ENCODE results near the gene TANGO6.
"Not testable (repeated sequence)": the region's sequence is repeated elsewhere in the genome, so short reads cannot be mapped to it uniquely, and the experiment has no call there.

TANGO6 gene

GRCh38 chr16:69123910-69124309 lies 280.6 kb downstream of the TANGO6 start:
- peak; percentile 50 for DNase-seq

- not testable (repeated sequence) for DNase-seq
Measured at GRCh38 chr16:69124406-69124805, 281.1 kb downstream of the TANGO6 start.

- not testable (repeated sequence) for DNase-seq
Measured at GRCh38 chr16:69124961-69125360, 281.6 kb downstream of the TANGO6 start.

GRCh38 chr16:69126221-69126620 lies 282.9 kb downstream of the TANGO6 start:
- no peak for DNase-seq

GRCh38 chr16:69126801-69127200 lies 283.5 kb downstream of the TANGO6 start:
- DNase-seq, result not testable (repeated sequence)

DNA sequence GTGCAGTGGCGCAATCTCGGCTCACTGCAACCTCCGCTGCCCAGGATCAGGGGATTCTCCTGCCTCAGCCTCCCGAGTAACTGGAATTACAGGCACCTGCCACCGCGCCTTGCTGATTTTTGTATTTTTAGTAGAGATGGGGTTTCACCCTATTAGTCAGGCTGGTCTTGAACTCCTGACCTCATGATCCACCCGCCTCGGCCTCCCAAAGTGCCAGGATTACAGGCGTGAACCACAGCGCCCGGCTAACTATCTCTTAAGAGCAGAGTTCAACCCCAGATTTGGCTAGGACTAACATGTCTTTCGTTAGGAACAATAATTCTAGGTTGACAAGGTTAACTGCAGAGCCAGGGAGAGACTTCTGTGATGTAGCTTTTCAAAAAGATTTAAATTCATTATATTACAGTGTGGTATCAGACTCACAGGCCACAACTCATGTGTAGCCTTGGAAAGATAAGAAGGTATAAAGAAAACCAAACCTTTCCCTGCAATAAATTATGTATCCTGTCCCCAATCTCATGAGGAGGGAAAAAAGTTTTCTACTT lies 284.7 kb downstream of the TANGO6 start:
- DNase-seq, result no peak

DNA sequence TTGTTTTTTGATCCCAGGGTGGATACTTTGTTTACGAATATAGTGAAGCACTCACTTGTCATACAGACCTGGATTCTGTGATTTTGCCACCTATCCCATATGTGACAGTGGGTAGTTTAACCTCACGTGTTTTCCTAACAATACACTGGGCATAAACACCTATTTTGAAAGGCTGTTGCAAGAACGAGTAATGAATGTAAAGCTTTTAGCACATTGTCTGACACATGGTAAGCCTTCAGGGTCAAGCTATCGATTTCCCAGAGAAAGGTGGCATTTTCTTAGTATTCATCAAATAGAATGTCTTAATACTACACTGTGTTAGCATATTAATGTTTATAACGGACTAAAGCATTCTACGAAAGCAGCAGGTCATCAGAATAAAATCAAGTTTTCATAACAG lies 287.1 kb downstream of the TANGO6 start:
- no peak for DNase-seq

DNA sequence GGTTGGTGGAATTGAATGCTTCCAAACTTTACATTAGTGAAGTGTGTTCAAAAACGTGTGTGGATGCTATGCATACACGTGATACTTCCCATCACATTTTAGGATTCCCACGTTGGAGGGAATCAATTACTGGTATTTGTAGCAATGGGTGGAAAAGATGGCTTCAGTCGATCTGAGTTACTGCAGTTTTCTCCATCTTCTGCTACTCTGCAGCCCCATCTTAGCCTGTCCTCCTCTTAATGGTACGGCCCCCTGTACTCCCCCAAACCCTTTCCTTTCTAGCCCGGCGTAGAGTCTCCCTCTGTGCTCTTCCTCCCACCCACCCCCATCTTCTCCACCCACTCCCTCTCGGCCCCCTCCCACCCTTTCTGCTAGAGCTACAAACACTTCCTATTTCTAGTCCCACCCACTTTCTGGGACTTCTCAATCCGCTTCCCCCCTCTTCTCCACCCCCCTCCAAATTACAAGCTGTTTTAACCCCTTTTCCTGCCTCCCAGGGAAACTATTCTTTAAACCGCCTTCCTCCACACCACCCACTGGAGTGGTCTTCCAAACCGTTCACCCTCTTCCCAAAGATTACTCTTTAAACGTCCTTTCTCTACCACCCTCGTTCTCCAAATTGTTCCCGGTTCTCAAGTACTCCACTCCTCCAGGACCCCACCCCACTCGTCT lies 288.0 kb downstream of the TANGO6 start:
- no peak for DNase-seq

- DNase-seq, result peak; percentile 49
Measured at GRCh38 chr16:69131839-69132423, 288.6 kb downstream of the TANGO6 start.

GRCh38 chr16:69132424-69133252 lies 289.3 kb downstream of the TANGO6 start, which contains the start of the genes CHTF8 and UTP4:
CHTF8 (minus strand) TSS chr16:69132588; CDS start chr16:69121458, 11,130 bp downstream.
UTP4 (plus strand) TSS chr16:69132649; CDS start chr16:69133460, 811 bp downstream.
- DNase-seq, result peak; percentile 67

- no peak for DNase-seq
Measured at GRCh38 chr16:69133373-69133954, 290.1 kb downstream of the TANGO6 start.

Measured in KG1 (cell line).